HEK293T (cell line): ENCODE results near the gene CLCNKA.
"Not testable (repeated sequence)": the region's sequence is repeated elsewhere in the genome, so short reads cannot be mapped to it uniquely, and the experiment has no call there.

Source experiments
- CTCF ChIA-PET: fragments of 350-600 bp; formaldehyde crosslinking; extraction: SDS; loops from one replicate; lab custom pipeline; 2021; ENCODE audit warnings: antibody characterized with exemption, inconsistent platforms; lab: Yijun Ruan, JAX
- POLR2A ChIA-PET: fragments of 350-600 bp; formaldehyde crosslinking; extraction: SDS; loops from one replicate; lab custom pipeline; 2020; ENCODE audit warnings: antibody characterized with exemption, inconsistent platforms; lab: Yijun Ruan, JAX
- DNase-seq: peaks from one replicate; pipeline ENCODE4 v3.0.0; 2012; ENCODE audit warnings: mixed read lengths; ENCODE audit errors: extremely low spot score
- ARNT ChIP-seq: fragments of 450-650 bp; IDR thresholded peaks from 2 replicates; pipeline ENCODE4 v1.6.1; 2017; ENCODE audit warnings: mild to moderate bottlenecking
- BHLHE40 ChIP-seq: fragments of 450-650 bp; IDR thresholded peaks from 2 replicates; pipeline ENCODE4 v1.6.1; 2016; ENCODE audit warnings: mild to moderate bottlenecking, moderate library complexity, borderline replicate concordance
- CTBP1 ChIP-seq: fragments of 450-650 bp; IDR thresholded peaks from 2 replicates; pipeline ENCODE4 v1.6.1; 2016; ENCODE audit warnings: borderline replicate concordance
- ELF4 ChIP-seq: fragments of 450-650 bp; IDR thresholded peaks from 2 replicates; pipeline ENCODE4 v1.6.1; 2017; ENCODE audit warnings: antibody characterized with exemption
- FOXA1 ChIP-seq: fragments of 450-650 bp; IDR thresholded peaks from 2 replicates; pipeline ENCODE4 v1.6.1; 2016; ENCODE audit warnings: mild to moderate bottlenecking
- FOXK2 ChIP-seq: fragments of 450-650 bp; IDR thresholded peaks from 2 replicates; pipeline ENCODE4 v1.6.1; 2016; ENCODE audit warnings: mild to moderate bottlenecking
- FOXM1 ChIP-seq: fragments of 450-650 bp; IDR thresholded peaks from 2 replicates; pipeline ENCODE4 v1.6.1; 2017; ENCODE audit warnings: mild to moderate bottlenecking, borderline replicate concordance
- HDGF ChIP-seq: fragments of 450-650 bp; IDR thresholded peaks from 2 replicates; pipeline ENCODE4 v1.6.1; 2017; ENCODE audit warnings: antibody characterized with exemption, borderline replicate concordance
- L3MBTL2 ChIP-seq: fragments of 450-650 bp; conservative IDR thresholded peaks from 2 replicates; pipeline ENCODE4 v1.6.1; 2016; ENCODE audit warnings: mild to moderate bottlenecking
- LEF1 ChIP-seq: fragments of 450-650 bp; IDR thresholded peaks from 2 replicates; pipeline ENCODE4 v1.6.1; 2017; ENCODE audit warnings: mild to moderate bottlenecking, borderline replicate concordance
- NFRKB ChIP-seq: fragments of 450-650 bp; IDR thresholded peaks from 2 replicates; pipeline ENCODE4 v1.6.1; 2016; ENCODE audit warnings: mild to moderate bottlenecking, moderate library complexity
- SP1 ChIP-seq: fragments of 450-650 bp; IDR thresholded peaks from 2 replicates; pipeline ENCODE4 v1.6.1; 2017
- TARDBP ChIP-seq: fragments of 450-650 bp; IDR thresholded peaks from 2 replicates; pipeline ENCODE4 v1.6.1; 2016
- ZNF384 ChIP-seq: fragments of 450-650 bp; IDR thresholded peaks from 2 replicates; pipeline ENCODE4 v1.6.1; 2016
- TF ChIP-seq, protein P1 (sequence below): fragments of 450-650 bp; IDR thresholded peaks from 2 replicates; pipeline ENCODE4 v1.6.1; 2016

CLCNKA gene

DNA sequence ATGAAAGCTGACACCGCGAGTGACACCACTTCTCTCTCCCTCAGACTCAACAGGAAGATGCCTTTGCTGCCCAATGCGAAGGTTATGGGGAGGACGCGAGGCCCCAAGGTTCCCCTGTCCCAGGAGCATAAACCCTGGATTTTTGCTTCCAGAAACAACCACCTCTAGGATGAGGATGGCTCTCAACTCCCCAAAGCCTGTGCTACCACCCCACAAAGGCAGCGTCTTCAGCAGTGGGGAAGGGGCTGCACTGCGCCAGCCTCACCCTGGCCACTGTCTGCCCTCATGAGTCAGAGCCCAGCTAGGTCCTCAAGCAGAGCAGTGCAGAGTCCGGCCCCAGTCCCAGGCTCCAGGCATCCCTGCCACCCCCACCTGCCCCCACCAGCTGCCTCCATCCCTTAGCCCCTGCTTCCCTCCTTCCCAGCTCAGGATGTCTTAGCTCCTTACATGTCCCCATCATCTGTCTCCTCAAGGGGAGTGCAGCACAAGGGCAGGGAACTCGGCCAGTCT lies 24.7 kb upstream of the CLCNKA start:
- no peak for DNase-seq
- CTCF ChIA-PET: interaction anchor here (0.5 kb wide), 1 partner anchor 198 kb away, joined by 3 read pairs; no protein-coding TSS in a partner anchor
- POLR2A ChIA-PET: interaction anchor here (1.0 kb wide), 1 partner anchor 21 kb away, joined by 4 read pairs; the partner anchor contains the start of gene ZBTB17
- TF ChIP-seq TARDBP: no peak
- TF ChIP-seq HDGF: no peak
- TF ChIP-seq LEF1: no peak
- TF ChIP-seq CTBP1: no peak
- no peak for TF ChIP-seq NFRKB
- no peak for TF ChIP-seq BHLHE40
- TF ChIP-seq SP1: no peak
- TF ChIP-seq FOXA1: no peak
- TF ChIP-seq ARNT: no peak
- no peak for TF ChIP-seq ELF4
- no peak for TF ChIP-seq L3MBTL2
- TF ChIP-seq, protein P1, sequence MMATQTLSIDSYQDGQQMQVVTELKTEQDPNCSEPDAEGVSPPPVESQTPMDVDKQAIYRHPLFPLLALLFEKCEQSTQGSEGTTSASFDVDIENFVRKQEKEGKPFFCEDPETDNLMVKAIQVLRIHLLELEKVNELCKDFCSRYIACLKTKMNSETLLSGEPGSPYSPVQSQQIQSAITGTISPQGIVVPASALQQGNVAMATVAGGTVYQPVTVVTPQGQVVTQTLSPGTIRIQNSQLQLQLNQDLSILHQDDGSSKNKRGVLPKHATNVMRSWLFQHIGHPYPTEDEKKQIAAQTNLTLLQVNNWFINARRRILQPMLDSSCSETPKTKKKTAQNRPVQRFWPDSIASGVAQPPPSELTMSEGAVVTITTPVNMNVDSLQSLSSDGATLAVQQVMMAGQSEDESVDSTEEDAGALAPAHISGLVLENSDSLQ: no peak
- TF ChIP-seq FOXK2: no peak
- TF ChIP-seq ZNF384: no peak

DNA sequence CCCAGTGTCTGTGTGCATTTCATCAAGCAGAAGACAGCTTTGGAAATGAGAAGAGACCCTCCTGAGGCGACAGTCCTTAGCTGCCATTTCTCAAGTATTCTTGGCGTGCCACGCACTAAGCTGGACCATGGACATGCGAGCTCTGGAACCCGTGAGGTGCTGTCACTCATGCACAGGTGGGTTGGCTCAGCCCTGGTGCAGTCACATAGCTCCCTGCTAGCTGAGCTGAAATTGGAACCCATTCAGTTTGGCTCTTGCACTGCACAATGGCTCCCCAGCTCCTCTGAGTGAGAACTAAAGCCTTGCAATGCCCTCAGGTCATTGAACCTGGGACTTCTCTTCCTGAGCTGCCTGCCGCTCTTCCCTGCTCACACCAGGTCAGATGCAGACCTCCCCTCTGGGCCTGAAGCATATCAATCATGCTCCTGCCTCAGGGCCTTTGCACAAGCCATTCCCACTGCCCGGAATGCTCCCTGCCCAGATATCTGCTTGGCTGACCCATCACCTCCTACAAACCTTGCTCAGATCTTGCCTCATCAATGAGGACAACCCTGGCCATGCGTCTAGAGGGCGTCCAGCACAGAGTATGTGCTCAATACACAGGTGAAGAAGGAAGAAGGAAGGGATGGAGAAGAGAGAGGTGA lies 24.1 kb upstream of the CLCNKA start:
- ChIA-PET CTCF (interaction anchor here (0.5 to 0.6 kb wide), 2 partner anchors 199 to 214 kb away, joined by 3 read pairs; no protein-coding TSS in a partner anchor), POLR2A (interaction anchor here (1.0 kb wide), 1 partner anchor 22 kb away, joined by 4 read pairs; the partner anchor contains the start of gene ZBTB17)
- DNase-seq: no peak
- TF ChIP-seq FOXM1 (no peak), ELF4 (no peak), L3MBTL2 (no peak), FOXA1 (no peak), NFRKB (no peak), TARDBP (no peak)
- TF ChIP-seq, protein P1: no peak

DNA sequence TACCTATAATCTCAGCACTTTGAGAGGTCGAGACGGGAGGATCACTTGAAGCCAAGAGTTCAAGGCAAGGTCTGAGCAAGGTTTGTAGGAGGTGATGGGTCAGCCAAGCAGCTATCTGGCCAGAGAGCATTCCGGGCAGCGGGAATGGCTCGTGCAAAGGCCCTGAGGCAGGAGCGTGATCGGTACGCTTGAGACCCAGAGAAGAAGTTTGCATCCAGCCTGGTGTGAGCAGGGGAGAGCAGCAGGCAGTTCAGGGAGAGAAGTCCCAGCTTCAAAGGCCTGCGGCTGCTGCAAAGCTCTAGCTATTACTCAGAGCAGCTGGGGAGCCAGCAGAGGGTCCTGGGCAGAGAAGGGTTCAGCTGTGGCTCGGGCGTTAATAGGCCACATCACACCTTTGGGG lies 22.9 kb upstream of the CLCNKA start:
- ChIA-PET POLR2A (no interaction called here), CTCF (no interaction called here)
- no peak for DNase-seq
- TF ChIP-seq FOXM1: no peak
- no peak for TF ChIP-seq TARDBP
- no peak for TF ChIP-seq ARNT
- TF ChIP-seq ELF4: no peak
- TF ChIP-seq FOXA1: no peak
- no peak for TF ChIP-seq NFRKB
- TF ChIP-seq LEF1: no peak
- no peak for TF ChIP-seq FOXK2
- no peak for TF ChIP-seq BHLHE40

DNA sequence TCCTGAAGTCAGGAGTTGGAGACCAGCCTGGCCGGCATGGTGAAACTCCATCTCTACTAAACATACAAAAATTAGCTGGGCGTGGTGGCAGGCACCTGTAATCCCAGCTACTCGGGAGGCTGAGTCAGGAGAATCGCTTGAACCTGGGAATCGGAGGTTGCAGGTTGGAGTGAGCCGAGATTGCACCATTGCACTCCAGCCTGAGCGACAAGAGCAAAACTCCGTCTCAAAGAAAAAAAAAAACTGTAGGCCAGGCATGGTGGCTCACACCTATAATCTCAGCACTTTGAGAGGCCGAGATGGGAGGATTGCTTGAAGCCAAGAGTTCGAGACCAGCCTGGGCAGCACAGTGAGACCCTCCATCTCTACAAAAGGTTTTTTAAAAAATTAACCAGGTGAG lies 20.6 kb upstream of the CLCNKA start:
- POLR2A ChIA-PET, CTCF ChIA-PET, DNase-seq: not testable (repeated sequence)

DNA sequence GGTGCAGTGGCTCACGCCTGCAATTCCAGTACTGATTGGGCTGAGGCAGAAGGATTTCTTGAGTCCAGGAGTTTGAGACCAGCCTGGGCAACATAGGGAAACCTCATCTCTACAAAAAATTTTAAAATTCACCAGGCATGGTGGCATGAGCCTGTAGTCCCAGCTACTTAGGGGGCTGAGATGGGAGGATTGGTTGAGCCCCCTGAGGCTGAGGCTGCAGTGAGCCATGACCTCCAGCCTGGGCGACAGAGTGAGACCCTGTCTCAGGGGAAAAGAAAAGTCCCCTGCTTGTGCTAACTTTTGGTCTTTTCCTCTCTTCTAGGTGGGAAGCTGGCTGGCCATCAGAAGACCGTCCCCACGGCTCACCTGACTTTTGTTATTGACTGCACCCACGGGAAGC lies 16.2 kb upstream of the CLCNKA start:
- TF ChIP-seq L3MBTL2: no peak
- no peak for TF ChIP-seq SP1
- ChIA-PET POLR2A (no interaction called here), CTCF (no interaction called here)
- no peak for DNase-seq

DNA sequence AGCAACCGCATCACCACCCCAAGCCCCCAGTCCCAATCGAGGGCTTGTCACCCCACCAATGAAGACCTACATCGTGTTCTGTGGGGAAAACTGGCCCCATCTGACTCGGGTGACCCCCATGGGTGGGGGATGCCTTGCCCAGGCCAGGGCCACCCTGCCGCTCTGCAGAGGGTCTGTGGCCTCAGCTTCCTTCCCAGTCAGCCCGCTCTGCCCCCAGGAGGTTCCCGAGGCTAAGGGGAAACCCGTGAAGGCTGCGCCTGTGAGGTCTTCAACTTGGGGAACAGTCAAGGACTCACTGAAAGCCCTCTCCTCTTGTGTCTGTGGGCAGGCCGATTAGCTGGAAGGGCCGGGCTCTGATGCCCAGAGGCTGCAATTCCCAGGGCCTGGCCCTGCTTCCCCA lies 15.8 kb upstream of the CLCNKA start:
- no peak for TF ChIP-seq FOXK2
- TF ChIP-seq, protein P1: no peak
- no peak for TF ChIP-seq ELF4
- TF ChIP-seq L3MBTL2: no peak
- no peak for TF ChIP-seq BHLHE40
- TF ChIP-seq SP1: no peak
- TF ChIP-seq NFRKB: no peak
- TF ChIP-seq FOXA1: no peak
- TF ChIP-seq ARNT: no peak
- TF ChIP-seq TARDBP: no peak
- TF ChIP-seq FOXM1: no peak
- TF ChIP-seq CTBP1: no peak
- no peak for TF ChIP-seq LEF1
- no peak for TF ChIP-seq ZNF384
- DNase-seq: no peak
- POLR2A ChIA-PET: no interaction called here
- CTCF ChIA-PET: no interaction called here
